Stimulated activated CD4-positive, alpha-beta T cell treated with anti-CD3 and anti-CD28 coated beads, Interleukin-1b, Interleukin-23, amount 100 ng/mL, for 24 hours (primary cell): Measurements from ENCODE around the gene ASTN1.

Experiments used
- DNase-seq, 4 experiments: peaks; one replicate each; pipeline ENCODE4 v3.0.0-alpha.2; 2020; ENCODE audit warnings: low read depth in 4 of 4, low spot score in 1 of 4

The ASTN1 gene

GRCh38 chr1:176843352-176844297, 320.9 kb downstream of the ASTN1 start:
- DNase-seq, result no peak

- DNase-seq, result no peak
These were observed 323.3 kb downstream of the ASTN1 start for GRCh38 chr1:176841238-176841637.

- no peak for DNase-seq
These were observed 325.3 kb downstream of the ASTN1 start for GRCh38 chr1:176839216-176839615.

- no peak for DNase-seq
These were observed 326.1 kb downstream of the ASTN1 start for GRCh38 chr1:176838276-176838995.

GRCh38 chr1:176837708-176838107, 326.8 kb downstream of the ASTN1 start:
- DNase-seq, result no peak

- no peak for DNase-seq
These were observed 333.4 kb downstream of the ASTN1 start for GRCh38 chr1:176831150-176831549.

GRCh38 chr1:176829261-176829660, 335.3 kb downstream of the ASTN1 start:
- DNase-seq, result no peak

GRCh38 chr1:176826265-176826664, 338.2 kb downstream of the ASTN1 start:
- DNase-seq, result no peak

- DNase-seq, result no peak
These were observed 344.0 kb downstream of the ASTN1 start for GRCh38 chr1:176820391-176821031.

- DNase-seq, result no peak
These were observed 348.3 kb downstream of the ASTN1 start for GRCh38 chr1:176816232-176816631.

GRCh38 chr1:176815621-176816020, 348.9 kb downstream of the ASTN1 start:
- no peak for DNase-seq

- no peak for DNase-seq
These were observed 352.8 kb downstream of the ASTN1 start for GRCh38 chr1:176811511-176812288.

- no peak for DNase-seq
These were observed 355.2 kb downstream of the ASTN1 start for GRCh38 chr1:176809292-176809691.
